HepG2 (cell line): Measurements from ENCODE around the gene DCAF8. TPM values are rescaled to one million over a fixed set of nuclear protein-coding genes. Genes with fewer than 3 reads are reported as not detected.
A peak's percentile ranks its signal among the peaks of the same experiment; 100 is the strongest.

Experiments
- AKNA ChIP-seq: sonication (generic); formaldehyde crosslinking; IDR thresholded peaks from 2 replicates; pipeline ENCODE4 v1.4.0; 2020; ENCODE audit warnings: missing genetic modification reagents, borderline replicate concordance
- ARID4A ChIP-seq: sonication (generic); formaldehyde crosslinking; IDR thresholded peaks from 2 replicates; pipeline ENCODE4 v1.5.0; 2020; ENCODE audit warnings: mild to moderate bottlenecking, missing genetic modification reagents, borderline replicate concordance
- polyA plus RNA-seq, 8 experiments: library from polyadenylated mRNA; depleted of rRNA in 3 of 8; stranded (reverse) in 7 of 8; unstranded in 1 of 8; fragments of >200 nt; fragmentation: Illumina TruSeq in 4 of 8; extraction: Trizol in 4 of 8; gene quantifications; 2 replicates each; pipeline versions ENCODE4 v1.2.1 to v1.2.3, GENCODE V29; 2011 to 2016; ENCODE audit warnings: low read depth in 4 of 8, missing spikeins in 1 of 8, mixed read lengths in 1 of 8; ENCODE audit not compliant: insufficient read depth in 1 of 8
- total RNA-seq, 5 experiments: library from RNA; depleted of rRNA; stranded (reverse); fragments of >200 nt; fragmentation: Illumina TruSeq; extraction: Trizol; gene quantifications; 2 replicates each; pipeline ENCODE4 v1.2.3, GENCODE V29; 2016; ENCODE audit warnings: low read depth in 1 of 5

DCAF8 gene
- total and polyA plus RNA-seq, 2 of the 13 experiments (the other 11 are each of a cell fraction or from before 2014, with no cell fraction given) = 73.4 to 79.8 TPM

- TF ChIP-seq ARID4A (CRISPR knock-in tag) (peak; percentile 81; the same call in 1 of the 2 replicates), AKNA (no peak)
- TF ChIP-seq, all 625 proteins: peak for 98
These were observed 56.9 kb downstream of the DCAF8 start, which contains the start of gene PEA15 (continued) for GRCh38 chr1:160205242-160206035.
